HG03442 (cell line): ENCODE data around the gene CEP152.
"Not testable (repeated sequence)": the region's sequence is repeated elsewhere in the genome, so short reads cannot be mapped to it uniquely, and the experiment has no call there.

ENCODE experiments used
- ATAC-seq: cut with Tn5 transposase; IDR thresholded peaks from one replicate; pipeline ENCODE4 v1.9.1; 2021; ENCODE audit warnings: mild to moderate bottlenecking, moderate library complexity; ENCODE audit not compliant: unreplicated experiment

The CEP152 gene, protein sequence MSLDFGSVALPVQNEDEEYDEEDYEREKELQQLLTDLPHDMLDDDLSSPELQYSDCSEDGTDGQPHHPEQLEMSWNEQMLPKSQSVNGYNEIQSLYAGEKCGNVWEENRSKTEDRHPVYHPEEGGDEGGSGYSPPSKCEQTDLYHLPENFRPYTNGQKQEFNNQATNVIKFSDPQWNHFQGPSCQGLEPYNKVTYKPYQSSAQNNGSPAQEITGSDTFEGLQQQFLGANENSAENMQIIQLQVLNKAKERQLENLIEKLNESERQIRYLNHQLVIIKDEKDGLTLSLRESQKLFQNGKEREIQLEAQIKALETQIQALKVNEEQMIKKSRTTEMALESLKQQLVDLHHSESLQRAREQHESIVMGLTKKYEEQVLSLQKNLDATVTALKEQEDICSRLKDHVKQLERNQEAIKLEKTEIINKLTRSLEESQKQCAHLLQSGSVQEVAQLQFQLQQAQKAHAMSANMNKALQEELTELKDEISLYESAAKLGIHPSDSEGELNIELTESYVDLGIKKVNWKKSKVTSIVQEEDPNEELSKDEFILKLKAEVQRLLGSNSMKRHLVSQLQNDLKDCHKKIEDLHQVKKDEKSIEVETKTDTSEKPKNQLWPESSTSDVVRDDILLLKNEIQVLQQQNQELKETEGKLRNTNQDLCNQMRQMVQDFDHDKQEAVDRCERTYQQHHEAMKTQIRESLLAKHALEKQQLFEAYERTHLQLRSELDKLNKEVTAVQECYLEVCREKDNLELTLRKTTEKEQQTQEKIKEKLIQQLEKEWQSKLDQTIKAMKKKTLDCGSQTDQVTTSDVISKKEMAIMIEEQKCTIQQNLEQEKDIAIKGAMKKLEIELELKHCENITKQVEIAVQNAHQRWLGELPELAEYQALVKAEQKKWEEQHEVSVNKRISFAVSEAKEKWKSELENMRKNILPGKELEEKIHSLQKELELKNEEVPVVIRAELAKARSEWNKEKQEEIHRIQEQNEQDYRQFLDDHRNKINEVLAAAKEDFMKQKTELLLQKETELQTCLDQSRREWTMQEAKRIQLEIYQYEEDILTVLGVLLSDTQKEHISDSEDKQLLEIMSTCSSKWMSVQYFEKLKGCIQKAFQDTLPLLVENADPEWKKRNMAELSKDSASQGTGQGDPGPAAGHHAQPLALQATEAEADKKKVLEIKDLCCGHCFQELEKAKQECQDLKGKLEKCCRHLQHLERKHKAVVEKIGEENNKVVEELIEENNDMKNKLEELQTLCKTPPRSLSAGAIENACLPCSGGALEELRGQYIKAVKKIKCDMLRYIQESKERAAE (N-terminal part only)

DNA sequence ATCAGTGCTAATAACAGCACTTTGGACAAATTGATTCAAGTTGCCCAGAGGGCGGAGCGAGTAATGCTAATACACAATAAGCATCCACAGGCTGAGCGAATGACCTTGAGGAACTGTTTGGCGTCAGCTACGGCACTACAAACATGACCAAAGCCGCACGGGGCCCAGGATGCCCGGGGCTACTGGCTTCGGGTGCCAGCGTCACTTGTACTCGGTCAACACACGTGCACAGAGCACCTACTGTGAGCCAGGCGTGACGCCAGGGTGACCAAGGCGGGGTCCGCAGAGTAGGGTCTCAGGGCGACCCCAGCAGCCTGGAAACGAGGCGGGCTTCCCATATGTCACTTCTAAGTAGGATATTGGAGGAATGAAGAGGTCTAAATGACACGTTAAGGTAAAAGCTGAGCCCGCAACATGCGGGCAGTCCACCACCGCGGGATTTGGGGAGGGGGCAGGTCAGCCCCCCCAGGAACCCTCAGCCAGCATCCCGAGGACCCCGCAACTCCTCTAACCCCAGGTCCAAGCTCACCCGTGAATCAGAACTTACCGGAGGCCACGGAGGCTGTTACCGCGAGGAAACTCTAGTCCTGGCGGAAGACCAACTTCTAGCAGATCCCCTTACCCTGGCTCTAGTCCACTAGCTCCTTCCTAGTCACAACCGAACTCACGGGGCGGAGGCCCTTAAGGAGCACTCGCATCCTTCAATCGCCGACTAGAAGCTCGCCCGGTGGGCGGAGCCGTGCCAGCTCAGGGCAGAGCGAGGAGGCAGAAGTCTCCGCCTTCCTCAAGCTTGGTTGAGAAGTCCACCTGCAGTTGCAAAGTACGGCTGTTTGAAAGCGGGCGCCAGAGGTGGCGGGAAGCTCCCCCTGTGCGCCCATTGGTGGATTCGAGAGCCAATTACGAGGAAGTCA lies at the start of gene CEP152:
Gene CEP152 (minus strand): TSS at position 656 of the 911 bp plus-strand sequence. CDS start 5,420 bp downstream, outside the sequence.
- peak; percentile 95 for ATAC-seq

DNA sequence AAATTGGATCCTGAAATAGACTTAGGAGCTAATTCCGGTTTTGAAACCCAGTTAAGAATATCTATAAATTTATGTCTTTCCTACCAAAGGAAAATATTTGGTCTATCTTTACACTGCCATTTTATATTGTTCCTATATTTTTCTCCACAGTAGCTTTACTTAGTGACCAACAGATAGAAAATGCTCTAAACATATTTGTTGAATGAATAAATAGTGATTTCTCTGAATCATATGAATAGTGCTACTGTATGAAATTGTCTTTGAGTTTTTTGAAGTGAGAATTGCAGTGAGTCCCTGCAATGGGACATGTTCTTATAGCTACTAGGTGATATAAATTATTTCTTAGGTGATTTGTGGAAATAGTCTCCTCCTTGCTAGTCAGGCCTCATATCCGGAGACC lies 48.6 kb upstream of the CEP152 start:
- ATAC-seq, result no peak

DNA sequence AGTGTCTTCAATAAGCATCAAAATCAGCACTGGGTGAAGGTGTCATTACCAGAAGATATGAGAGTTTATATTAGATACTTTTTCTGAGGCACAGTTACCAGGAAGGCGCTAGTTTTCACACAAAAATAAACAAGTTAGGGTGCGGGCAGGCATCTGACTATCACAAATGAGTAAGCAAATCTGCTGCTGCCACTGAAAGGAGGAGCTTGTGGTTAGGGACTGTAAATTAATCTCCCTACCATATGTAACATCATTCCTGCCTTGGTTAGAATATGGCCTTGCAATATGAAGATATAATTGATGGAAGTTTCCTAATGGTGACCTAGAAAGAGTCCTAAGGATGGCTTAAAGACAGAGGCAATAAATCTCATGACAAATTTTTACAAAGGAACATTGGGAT lies 47.5 kb upstream of the CEP152 start:
- ATAC-seq, result no peak

DNA sequence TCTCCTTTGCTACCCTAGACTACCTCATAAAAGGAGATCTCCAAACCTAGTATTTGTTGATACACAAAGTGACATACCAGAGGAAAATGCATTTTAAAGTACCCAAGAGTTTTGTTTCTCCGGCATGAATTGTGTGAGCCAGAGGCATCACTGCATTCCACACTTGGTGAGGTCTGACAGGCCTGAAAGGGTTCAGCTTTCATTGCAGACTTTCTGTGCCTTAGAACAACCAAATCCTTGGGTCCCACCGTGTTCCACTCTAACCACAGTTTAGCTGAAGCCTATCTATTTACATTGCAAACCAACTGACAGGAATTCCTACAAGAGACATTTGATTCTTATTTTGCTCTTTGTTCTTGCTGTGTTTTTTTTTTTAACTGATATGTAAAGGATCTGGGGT lies 46.1 kb upstream of the CEP152 start:
- no peak for ATAC-seq

DNA sequence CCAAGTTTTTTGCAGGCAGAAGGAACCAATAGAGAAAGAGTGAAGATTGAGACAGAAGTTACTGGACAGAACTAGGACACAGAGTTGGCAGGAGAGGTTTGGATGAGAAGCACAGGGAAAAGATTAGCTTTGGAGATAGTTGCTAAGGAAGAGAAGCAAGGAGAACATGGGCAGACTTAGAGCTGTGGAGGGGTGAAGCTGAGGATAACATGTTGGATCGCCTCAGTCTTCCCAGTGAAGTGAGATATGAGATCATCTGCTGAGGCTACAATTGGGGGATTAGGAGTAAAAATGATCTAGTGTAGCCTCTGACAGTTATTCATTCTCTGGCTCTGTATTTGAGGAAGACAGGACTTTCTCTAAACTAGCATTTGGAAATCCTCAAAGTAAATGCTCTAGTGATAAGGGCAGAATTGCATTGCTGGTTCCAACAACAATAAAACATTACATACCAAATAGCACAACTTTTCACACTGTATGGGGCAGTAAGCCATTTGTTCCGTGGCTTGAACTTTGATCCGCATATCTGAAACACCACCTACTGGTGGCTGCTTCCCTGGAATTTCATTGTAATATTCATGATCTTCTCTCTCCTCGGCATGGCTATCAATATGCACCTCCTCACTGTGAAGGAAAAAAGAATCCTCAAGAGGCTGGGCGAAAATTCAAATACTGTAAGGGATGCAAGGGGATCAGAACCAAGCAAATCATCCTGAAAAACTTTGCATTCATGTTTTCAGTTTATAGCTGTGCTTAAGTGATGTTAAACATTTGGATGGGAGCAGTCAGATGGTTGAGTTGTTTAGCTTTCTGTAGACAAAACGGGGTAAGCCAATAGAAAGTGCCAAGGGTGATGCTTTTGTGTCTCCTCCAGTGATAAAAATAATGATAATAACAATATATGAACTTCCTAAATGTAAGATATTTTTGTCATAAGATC lies 44.9 kb upstream of the CEP152 start:
- no peak for ATAC-seq

DNA sequence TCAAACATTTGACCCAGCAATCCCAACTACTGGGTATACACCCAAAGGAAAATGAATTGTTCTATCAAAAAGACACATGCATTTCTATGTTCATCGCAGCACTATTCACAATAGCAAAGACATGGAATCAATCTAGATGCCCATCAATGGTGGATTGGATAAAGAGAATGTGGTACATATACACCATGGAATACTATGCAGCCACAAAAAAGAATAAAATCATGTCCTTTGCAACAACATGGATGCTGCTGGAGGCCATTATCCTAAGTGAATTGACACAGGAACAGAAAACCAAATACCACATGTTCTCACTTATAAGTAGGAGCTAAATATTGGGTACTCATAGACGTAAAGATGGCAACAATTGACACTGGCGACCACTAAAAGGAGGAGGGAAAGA lies 43.6 kb upstream of the CEP152 start:
- ATAC-seq, result not testable (repeated sequence)

DNA sequence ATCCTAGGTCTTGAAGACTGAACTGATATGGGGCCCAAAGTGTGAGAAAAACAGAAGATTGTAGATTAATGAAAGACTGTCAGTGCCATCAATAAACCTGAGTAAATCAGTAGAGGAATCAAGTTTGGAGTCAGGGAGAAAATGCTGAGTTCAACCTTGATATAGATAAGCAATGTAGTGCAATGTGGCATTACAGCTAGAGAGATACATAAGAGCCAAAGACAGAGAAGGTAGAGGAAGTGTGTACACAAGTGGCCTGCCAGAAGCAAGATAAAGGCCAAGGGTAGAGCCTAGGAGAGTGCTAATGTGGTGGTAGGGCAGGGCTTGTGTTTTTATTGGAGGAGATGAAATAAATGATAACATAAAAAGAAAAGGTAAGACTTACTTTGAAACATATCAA lies 41.1 kb upstream of the CEP152 start:
- no peak for ATAC-seq

DNA sequence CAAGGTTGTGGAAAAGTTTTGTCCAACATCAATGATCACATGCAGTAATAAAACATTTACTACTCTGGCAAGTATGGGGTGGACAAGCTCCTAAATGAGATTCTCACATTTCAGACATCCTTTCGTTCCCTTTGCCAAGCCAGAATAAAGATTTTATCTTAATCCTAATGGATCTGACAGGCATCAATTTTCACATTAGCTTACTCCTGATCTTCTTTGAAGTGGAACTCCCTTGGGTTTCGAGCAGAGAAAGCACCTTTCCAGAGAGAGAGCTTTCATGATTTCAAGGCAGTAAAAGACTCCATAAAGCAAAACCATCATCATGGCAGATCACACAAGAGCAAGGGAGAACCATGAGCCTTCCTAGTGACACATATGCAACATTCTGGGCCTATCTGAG lies 39.8 kb upstream of the CEP152 start:
- no peak for ATAC-seq

DNA sequence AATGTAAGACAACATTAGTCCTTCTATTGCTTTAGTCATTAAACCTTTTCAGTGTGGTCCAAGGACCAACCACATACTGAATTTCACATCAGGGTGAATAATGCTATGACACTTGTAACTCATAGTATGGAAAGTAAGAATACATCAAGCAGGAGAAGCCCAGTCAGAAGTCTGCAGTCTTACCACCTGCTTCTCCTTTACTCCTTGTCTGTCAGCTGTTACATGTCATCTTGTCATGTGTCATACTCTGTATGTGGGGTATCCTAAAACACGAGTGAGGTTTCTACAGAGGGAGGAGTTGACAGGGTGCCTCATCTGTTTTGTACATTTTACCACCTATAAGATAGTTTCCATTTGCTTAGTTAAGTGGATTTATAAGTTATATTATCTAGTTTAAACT lies 34.3 kb upstream of the CEP152 start:
- ATAC-seq, result no peak

DNA sequence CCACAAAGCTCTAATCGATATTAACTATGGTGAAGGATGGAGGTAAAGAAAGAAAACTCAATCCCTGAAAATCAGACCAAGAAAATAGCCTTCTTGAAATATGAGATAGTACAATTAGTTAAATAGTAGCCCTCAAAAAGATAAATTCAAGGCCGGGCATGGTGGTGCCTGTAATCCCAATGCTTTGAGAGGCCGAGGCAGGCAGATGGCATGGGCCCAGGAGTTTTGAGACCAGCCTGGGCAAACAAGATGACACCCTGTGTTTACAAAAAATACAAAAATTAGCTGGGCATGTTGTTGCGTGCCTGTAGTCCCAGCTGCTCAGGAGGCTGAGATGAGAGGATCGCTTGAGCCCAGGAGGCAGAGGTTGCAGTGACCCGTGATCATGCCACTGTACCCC lies 31.6 kb upstream of the CEP152 start:
- no peak for ATAC-seq

DNA sequence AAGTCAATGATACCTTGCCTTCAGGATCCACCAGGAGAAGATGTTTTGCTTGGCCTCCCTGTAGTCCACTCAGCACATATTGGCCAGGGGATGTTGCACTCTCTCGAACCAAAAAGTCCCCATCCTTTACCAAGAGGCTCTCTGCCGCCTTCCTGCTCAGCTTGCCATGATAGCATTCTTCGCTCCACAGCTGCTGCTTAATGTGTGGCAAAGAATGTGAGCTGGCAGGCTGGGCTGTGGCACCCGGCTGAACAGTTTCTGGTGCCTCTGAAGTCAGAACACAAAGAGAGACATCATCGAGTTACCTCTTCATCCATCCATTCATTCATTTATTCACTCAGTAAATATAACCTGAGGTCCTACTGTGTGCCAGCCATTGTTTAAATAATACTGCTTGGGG lies 23.9 kb upstream of the CEP152 start:
- no peak for ATAC-seq

DNA sequence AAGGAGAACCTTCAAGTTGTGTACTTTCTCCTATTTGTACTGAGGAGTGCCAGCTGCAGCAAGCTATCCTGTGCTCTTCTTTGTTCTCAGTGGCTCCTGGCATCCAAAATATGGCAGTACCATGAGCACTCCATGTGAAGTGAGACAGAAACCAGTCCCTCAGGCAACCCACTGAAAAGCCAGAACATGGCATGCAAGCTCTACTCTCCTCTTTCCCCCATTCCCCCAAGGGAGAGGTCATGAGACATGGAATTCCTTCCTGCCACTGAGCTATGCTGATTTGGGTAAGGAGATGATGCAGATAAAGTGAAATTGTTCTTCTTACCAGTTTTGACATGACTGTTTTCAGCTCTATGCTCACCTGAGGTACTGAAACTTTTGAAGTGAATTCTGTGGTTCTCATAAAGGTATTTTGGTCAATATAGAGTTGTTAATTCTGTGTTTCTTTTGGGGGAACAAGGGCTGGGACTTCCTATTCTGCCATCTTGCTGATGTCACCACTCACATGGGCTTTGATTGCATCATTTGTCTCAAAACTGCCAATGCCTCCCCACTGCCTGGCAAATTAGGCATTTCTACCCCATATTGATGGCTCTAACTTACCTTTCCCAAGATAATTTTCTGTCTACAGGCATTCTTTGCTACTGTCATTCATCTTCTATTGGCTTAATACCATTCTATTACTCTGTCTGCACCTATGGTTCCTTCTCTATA lies 22.8 kb upstream of the CEP152 start:
- no peak for ATAC-seq

DNA sequence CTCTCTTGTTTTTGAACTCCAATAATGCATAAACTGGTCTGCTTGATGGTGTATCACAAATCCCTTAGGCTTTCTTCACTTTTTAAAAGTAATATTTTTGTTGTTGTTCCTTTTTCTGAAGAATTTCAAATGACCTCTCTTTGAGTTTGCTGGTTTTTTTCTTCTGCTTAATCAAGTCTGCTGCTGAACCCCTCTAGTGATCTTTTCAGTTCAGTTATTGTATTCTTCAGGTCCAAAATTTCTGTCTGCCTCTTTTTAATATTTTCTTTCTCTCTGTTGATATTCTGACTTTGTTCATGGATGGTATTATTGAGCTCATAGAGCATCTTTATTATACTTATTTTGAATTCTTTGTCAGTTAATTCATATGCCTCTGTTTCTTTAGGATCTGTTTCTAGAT lies 21.8 kb upstream of the CEP152 start:
- no peak for ATAC-seq

DNA sequence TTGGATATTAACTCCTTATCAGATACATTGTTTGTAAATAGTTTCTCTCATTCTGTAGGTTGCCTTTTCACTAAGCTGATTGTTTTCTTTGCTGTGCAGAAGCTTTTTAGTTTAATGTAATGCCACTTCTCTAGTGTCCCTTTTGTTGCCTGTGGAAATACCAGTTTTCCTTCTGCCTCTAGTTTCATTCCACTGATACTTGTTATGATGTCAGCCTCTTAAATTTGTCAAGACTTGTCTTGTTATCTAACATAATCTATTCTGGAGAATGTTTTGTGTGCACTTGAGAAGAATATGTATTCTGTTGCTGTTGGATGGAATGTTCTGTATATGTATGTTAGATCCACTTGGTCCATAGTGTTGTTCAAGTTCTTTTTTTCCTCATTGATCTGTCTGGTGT lies 18.0 kb upstream of the CEP152 start:
- ATAC-seq, result no peak

DNA sequence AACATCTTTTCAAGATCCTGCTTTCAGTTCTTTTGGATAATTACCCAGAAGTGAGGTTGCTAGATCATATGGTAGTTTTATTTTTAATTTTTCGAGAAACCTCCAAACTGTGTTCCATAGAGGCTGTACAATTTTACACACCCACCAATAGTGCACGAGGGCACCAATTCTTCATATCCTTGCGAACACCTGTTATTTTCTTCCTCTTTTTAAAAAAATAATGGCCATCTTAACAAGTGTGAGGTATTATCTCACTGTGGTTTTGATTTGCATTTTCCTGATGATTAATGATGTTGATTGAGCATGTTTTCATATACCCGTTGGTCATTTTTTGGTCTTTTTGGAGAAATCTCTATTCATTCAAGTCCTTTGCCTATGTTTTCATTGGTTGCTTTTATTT lies 17.6 kb upstream of the CEP152 start:
- no peak for ATAC-seq

DNA sequence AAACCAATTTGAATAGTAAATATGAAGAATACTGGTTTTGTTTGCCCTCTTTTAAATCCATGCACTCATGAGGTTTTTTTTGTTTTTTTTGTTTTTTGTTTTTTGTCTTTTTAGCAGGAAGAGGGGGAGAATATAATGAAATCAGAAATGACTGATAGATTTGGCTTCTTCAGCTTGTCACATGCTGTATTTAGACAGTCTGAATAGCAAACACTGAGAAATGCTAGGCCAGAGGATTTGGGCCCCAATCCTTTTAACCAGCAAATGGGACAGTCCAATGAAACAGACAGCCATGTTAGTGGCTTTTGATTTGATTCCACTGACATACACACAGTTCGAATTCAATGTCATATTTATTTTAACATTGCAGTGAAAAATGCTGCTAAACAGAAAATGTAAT lies 14.2 kb upstream of the CEP152 start:
- no peak for ATAC-seq

DNA sequence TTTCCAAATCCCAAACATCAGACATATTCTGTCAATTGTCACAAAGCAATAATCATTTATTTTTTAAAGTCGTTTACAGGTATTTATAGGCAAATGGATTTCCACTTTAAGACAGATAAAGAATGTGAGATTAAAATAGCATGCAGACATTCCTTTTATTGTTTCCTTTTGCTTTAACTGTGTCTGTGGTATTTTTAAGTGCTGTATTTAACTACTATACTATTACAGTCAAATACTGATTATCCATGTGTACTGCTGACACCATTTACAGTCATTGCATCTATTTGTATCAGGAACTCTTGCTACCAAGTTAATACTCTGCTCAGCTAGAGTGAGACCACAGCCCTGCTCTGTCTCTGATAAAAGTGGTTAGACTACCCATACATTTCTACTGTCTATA lies 12.8 kb upstream of the CEP152 start:
- no peak for ATAC-seq

DNA sequence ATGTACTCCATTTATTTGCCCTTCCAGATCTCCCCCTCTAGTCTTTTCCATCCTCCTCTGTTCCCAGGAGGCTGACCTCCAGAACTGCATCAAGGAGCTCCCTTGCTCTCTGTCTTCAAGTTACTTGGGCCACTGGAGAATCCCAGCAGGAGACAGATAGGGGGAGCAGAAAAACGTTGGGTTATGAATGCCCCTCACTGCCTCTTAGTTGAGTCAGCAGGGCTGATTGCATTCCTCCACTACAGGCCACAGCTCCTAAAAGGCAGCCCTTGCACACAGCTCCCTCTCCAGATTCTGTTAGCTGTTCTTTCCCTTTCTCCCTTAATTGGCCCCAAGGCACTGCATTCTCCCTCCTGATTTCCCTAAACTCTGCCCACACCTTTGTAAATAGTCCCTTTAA lies 12.4 kb upstream of the CEP152 start:
- no peak for ATAC-seq
